Hepatocyte (in vitro differentiated cells): Measurements from ENCODE around the gene RPS15.

Experiments used
- CTCF ChIP-seq: fragments of 200-600 bp; sonication (generic); IDR thresholded peaks from 2 replicates; pipeline ENCODE4 v1.5.1; 2016; ENCODE audit warnings: antibody characterized with exemption, mild to moderate bottlenecking; ENCODE audit not compliant: poor library complexity
- EZH2 ChIP-seq: fragments of 200-600 bp; sonication (generic); IDR thresholded peaks from 2 replicates; pipeline ENCODE4 v1.6.1; 2016; ENCODE audit warnings: antibody characterized with exemption, mild to moderate bottlenecking, borderline replicate concordance
- EZH2phosphoT487 ChIP-seq: fragments of 200-600 bp; sonication (generic); IDR thresholded peaks from one replicate; pipeline ENCODE4 v1.6.1; 2018; ENCODE audit warnings: antibody characterized with exemption, mild to moderate bottlenecking, low read depth, moderate library complexity; ENCODE audit not compliant: unreplicated experiment, severe bottlenecking

- no peak for TF ChIP-seq CTCF
- TF ChIP-seq EZH2phosphoT487: no peak
- no peak for TF ChIP-seq EZH2
These were observed 14.8 kb downstream of the RPS15 start for GRCh38 chr19:1452802-1453524.
